Central memory CD8-positive, alpha-beta T cell (primary cell): ENCODE results near the gene ZNF668.
A peak's percentile ranks its signal among the peaks of the same experiment; 100 is the strongest.

Experiments used
- ATAC-seq: fragments of 150-1000 bp; cut with Tn5 transposase; replicated peaks from 2 replicates; pipeline ENCODE4 v1.10.0; 2022; ENCODE audit warnings: mild to moderate bottlenecking, moderate FRiP score, moderate number of reproducible peaks; ENCODE audit not compliant: poor library complexity, severe bottlenecking; ENCODE audit errors: extremely low read depth
- DNase-seq, 2 donors: peaks; one replicate each; pipeline ENCODE4 v3.0.0; 2021; ENCODE audit warnings: low spot score in 2 of 2
- H3K27ac Mint-ChIP-seq: one replicate; pipeline ENCODE4 v1.8.0; 2022; ENCODE audit warnings: low read depth, mild to moderate bottlenecking, moderate library complexity, mixed read lengths
- H3K27me3 Mint-ChIP-seq: one replicate; pipeline ENCODE4 v1.8.0; 2022; ENCODE audit warnings: mixed read lengths
- H3K36me3 Mint-ChIP-seq: one replicate; pipeline ENCODE4 v1.8.0; 2022; ENCODE audit warnings: mild to moderate bottlenecking, moderate library complexity, mixed read lengths; ENCODE audit not compliant: insufficient read depth
- H3K4me1 Mint-ChIP-seq: one replicate; pipeline ENCODE4 v1.8.0; 2022; ENCODE audit warnings: mixed read lengths
- H3K4me3 Mint-ChIP-seq: one replicate; pipeline ENCODE4 v1.8.0; 2022; ENCODE audit warnings: mild to moderate bottlenecking, moderate library complexity, mixed read lengths
- H3K9me3 Mint-ChIP-seq: one replicate; pipeline ENCODE4 v1.8.0; 2022; ENCODE audit warnings: mixed read lengths

The ZNF668 gene

GRCh38 chr16:31050280-31051030 is 23.6 kb downstream of the ZNF668 start:
- H3K9me3 Mint-ChIP-seq, result no peaks in the 10 kb centered on the region
- no peaks in the 10 kb centered on the region for H3K27me3 Mint-ChIP-seq
- no peak overlapping the region for H3K4me3 Mint-ChIP-seq
- H3K4me1 Mint-ChIP-seq, result peaks cover 9% of the 10 kb centered on the region
- ATAC-seq (no peak), DNase-seq (no peak)
- H3K27ac Mint-ChIP-seq, result no peak overlapping the region
- peaks cover 2% of the 10 kb centered on the region for H3K36me3 Mint-ChIP-seq

DNA sequence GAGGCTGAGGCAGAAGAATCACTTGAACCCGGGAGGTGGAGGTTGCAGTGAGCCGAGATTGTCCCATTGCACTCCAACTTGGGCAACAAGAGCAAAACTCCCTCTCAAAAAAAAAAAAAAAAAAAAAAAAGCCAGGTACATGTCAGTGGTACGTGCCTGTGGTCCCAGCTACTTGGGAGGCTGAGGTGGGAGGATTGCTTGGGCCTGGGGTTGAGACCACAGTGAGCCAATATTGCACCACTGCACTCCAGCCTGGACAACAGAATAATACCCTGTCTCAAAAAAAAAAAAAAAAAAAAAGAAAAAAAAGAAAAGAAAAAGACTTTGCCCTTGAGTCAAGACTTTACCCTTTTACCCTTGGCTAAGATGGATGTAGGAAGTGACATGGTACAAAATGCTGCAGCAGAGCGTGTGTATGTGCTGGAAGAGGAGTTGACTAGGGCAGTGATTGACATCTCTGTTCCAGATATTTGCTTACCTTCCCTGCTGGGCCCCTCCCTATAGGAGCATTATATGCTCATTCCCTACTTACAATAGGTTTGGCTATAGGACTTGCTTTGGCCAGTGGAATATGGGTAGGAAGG is 30.1 kb downstream of the ZNF668 start:
- no peak for DNase-seq
- Mint-ChIP-seq H3K27me3 (no peaks in the 10 kb centered on the region), H3K27ac (no peak overlapping the region), H3K4me3 (no peak overlapping the region), H3K9me3 (no peaks in the 10 kb centered on the region), H3K36me3 (peaks cover 21% of the 10 kb centered on the region), H3K4me1 (no peaks in the 10 kb centered on the region)
- ATAC-seq, result no peak

DNA sequence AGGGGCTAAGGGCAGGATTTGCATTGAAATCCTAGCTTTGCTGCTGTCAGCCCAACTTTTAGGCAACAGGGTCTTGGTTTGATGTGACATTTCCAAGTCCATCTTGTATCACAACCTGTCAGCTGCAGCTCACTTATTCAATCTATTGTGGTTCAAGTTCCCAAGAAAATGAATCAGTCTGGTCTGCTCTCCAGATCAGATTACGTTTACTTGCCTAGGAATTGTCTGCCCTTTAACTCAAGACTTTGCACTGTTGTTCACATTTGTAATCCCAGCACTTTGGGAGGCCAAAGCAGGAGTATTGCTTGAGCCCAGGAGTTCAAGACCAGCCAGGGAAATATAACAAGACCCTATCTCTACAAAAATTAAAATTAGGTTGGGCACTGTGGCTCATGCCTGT is 30.7 kb downstream of the ZNF668 start:
- no peak overlapping the region for H3K27ac Mint-ChIP-seq
- DNase-seq (no peak), ATAC-seq (no peak)
- H3K36me3 Mint-ChIP-seq, result peaks cover 21% of the 10 kb centered on the region
- no peak overlapping the region for H3K4me3 Mint-ChIP-seq
- no peaks in the 10 kb centered on the region for H3K9me3 Mint-ChIP-seq
- no peaks in the 10 kb centered on the region for H3K4me1 Mint-ChIP-seq
- no peaks in the 10 kb centered on the region for H3K27me3 Mint-ChIP-seq

DNA sequence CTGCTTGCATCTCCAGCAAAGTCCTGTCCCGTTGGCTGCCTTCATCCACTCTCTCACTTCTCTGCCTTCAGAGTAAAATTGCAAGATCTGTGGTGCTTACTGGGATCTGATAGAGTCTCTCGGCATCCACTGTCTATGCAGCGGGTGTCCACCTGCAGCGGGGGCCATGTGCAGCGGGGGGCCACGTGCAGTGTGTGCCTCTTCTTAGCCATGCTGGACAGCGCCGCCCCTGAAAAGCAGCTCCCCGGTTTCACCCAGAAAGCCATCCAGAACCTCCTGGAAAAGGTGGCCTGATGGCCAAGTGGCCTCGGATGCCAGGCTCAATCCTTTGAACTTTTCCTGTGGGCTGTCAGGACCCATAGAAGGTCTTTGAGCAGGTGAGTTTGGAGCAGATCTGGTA is 31.2 kb downstream of the ZNF668 start:
- Mint-ChIP-seq H3K9me3 (no peaks in the 10 kb centered on the region), H3K4me3 (no peak overlapping the region), H3K36me3 (peaks cover 20% of the 10 kb centered on the region), H3K27ac (no peak overlapping the region), H3K27me3 (no peaks in the 10 kb centered on the region), H3K4me1 (no peaks in the 10 kb centered on the region)
- ATAC-seq (no peak), DNase-seq (no peak)

GRCh38 chr16:31038993-31039392 is 35.0 kb downstream of the ZNF668 start:
- Mint-ChIP-seq H3K4me3 (no peak overlapping the region), H3K4me1 (peaks cover 19% of the 10 kb centered on the region), H3K36me3 (peaks cover 32% of the 10 kb centered on the region), H3K27me3 (no peaks in the 10 kb centered on the region), H3K9me3 (no peaks in the 10 kb centered on the region), H3K27ac (no peak overlapping the region)
- DNase-seq (no peak), ATAC-seq (no peak)

- Mint-ChIP-seq H3K27ac (no peak overlapping the region), H3K27me3 (no peaks in the 10 kb centered on the region), H3K4me3 (no peak overlapping the region), H3K4me1 (peaks cover 26% of the 10 kb centered on the region), H3K36me3 (peaks cover 42% of the 10 kb centered on the region), H3K9me3 (no peaks in the 10 kb centered on the region)
- DNase-seq, result no peak
- no peak for ATAC-seq
These were observed 37.3 kb downstream of the ZNF668 start for GRCh38 chr16:31036691-31037090.

- peak; percentile 15 for ATAC-seq
- Mint-ChIP-seq H3K27ac (peak overlapping the region; percentile 92), H3K36me3 (peaks cover 26% of the 10 kb centered on the region), H3K4me3 (peak overlapping the region; percentile 98), H3K27me3 (no peaks in the 10 kb centered on the region), H3K9me3 (no peaks in the 10 kb centered on the region), H3K4me1 (peaks cover 26% of the 10 kb centered on the region)
- peak; percentile 76 to 80 for DNase-seq
These were observed 40.1 kb downstream of the ZNF668 start for GRCh38 chr16:31033709-31034492.

- no peaks in the 10 kb centered on the region for H3K9me3 Mint-ChIP-seq
- H3K4me1 Mint-ChIP-seq, result peaks cover 26% of the 10 kb centered on the region
- ATAC-seq, result peak; percentile 88
- H3K36me3 Mint-ChIP-seq, result peaks cover 26% of the 10 kb centered on the region
- no peaks in the 10 kb centered on the region for H3K27me3 Mint-ChIP-seq
- DNase-seq, result peak; percentile 96 to 98
- peak within 1 kb of the TSS; percentile 92 for H3K27ac Mint-ChIP-seq
- H3K4me3 Mint-ChIP-seq, result peak within 1 kb of the TSS; percentile 98
These were observed 41.0 kb downstream of the ZNF668 start, which contains the start of gene STX4 for GRCh38 chr16:31032736-31033708. Gene STX4 (plus strand): TSS chr16:31033558. CDS start chr16:31033806, 248 bp downstream.

GRCh38 chr16:31031276-31031675 is 42.8 kb downstream of the ZNF668 start:
- ATAC-seq (no peak), DNase-seq (no peak)
- Mint-ChIP-seq H3K27ac (no peak overlapping the region), H3K4me1 (peaks cover 20% of the 10 kb centered on the region), H3K27me3 (no peaks in the 10 kb centered on the region), H3K4me3 (no peak overlapping the region), H3K9me3 (no peaks in the 10 kb centered on the region), H3K36me3 (peaks cover 23% of the 10 kb centered on the region)

DNA sequence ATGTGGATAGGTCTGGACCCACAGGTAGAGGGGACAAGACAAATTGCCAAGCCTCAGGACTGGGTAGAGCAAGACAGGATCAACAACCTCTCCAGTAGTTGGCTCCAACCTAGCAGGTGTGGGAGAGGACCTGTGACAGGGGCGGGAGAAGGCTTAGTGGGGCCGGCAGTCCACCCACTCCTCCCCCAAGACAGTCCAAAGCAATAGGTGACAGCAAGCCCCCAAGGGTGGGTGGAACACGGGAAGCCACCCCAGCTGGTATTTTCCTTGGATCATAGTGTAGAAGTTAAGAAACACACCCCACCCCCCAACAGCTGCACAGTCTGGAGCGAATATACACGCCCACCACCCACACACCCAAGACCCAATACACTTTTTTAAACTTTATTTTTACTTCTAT is 44.8 kb downstream of the ZNF668 start:
- Mint-ChIP-seq H3K36me3 (peaks cover 16% of the 10 kb centered on the region), H3K4me3 (no peak overlapping the region), H3K27ac (no peak overlapping the region), H3K27me3 (no peaks in the 10 kb centered on the region), H3K9me3 (no peaks in the 10 kb centered on the region), H3K4me1 (peaks cover 10% of the 10 kb centered on the region)
- ATAC-seq, result no peak
- DNase-seq, result no peak

DNA sequence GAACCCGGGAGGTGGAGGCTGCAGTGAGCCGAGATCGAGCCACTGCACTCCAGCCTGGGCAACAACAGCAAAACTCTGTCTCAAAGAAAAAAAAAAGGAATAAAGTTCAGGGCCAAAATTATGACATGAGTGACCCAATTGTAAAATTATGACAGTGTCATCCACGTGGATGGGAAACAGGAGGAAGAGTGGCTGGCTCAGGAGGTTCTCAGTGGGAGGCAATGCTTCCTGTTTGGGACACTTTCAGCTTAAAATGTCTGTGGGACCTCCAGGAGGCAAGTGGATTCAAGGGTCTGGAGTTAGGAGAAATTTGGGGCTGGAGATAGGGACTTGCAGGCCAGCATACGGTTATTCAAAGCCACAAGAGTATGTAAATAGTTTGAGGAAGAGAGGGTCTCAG is 48.7 kb downstream of the ZNF668 start:
- H3K36me3 Mint-ChIP-seq, result no peaks in the 10 kb centered on the region
- H3K9me3 Mint-ChIP-seq, result no peaks in the 10 kb centered on the region
- H3K4me3 Mint-ChIP-seq, result no peak overlapping the region
- DNase-seq, result no peak
- H3K27ac Mint-ChIP-seq, result no peak overlapping the region
- H3K27me3 Mint-ChIP-seq, result no peaks in the 10 kb centered on the region
- ATAC-seq, result no peak
- H3K4me1 Mint-ChIP-seq, result no peaks in the 10 kb centered on the region

DNA sequence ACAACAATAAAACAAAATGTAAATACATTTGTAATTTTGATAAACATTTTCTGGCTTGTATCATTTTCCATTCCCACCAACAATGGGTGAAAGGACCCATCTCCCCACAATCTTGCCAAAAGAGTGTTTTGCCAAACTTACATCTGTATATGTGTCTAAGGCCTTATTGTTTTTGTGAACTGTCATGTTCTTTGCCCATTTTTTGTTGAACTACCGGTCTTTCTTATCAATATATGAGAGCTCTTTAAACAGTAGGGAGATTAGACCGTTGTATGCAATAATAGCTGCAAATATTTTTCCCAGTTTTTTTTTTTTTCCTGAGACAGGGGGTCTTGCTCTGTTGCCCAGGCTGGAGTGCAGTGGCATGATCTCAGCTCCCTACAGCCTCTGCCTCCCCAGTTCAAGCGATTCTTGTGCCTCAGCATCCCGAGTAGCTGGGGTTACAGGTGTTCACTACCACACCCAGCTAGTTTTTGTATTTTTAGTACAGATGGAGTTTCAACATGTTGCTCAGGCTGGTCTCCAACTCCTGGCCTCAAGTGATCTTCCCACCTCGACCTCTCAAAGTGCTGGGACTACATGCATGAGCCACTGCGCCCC is 50.3 kb downstream of the ZNF668 start:
- H3K4me3 Mint-ChIP-seq, result no peak overlapping the region
- no peaks in the 10 kb centered on the region for H3K36me3 Mint-ChIP-seq
- H3K27me3 Mint-ChIP-seq, result no peaks in the 10 kb centered on the region
- ATAC-seq (no peak), DNase-seq (no peak)
- no peaks in the 10 kb centered on the region for H3K9me3 Mint-ChIP-seq
- no peaks in the 10 kb centered on the region for H3K4me1 Mint-ChIP-seq
- H3K27ac Mint-ChIP-seq, result no peak overlapping the region
